Osteoblast (primary cell): Measurements from ENCODE around the gene COPS8. TPM values are rescaled to one million over a fixed set of nuclear protein-coding genes. Genes with fewer than 3 reads are reported as not detected.

Experiments
- DNase-seq: peaks from one replicate; pipeline ENCODE4 v3.0.0; 2011; ENCODE audit warnings: low spot score, mixed read lengths; ENCODE audit not compliant: insufficient read length; ENCODE audit errors: missing footprints
- H2AFZ ChIP-seq: 2 replicates; pipeline ENCODE4 v1.6.0; 2011; ENCODE audit warnings: mild to moderate bottlenecking, low read length
- H3K27ac ChIP-seq: 2 replicates; pipeline ENCODE4 v1.5.1; 2011; ENCODE audit warnings: mild to moderate bottlenecking, low read depth, low read length, moderate library complexity
- H3K27me3 ChIP-seq: 2 replicates; pipeline ENCODE4 v1.6.0; 2012; ENCODE audit warnings: mild to moderate bottlenecking, control low read depth, inconsistent platforms, low read length, moderate library complexity; ENCODE audit not compliant: insufficient read depth
- H3K36me3 ChIP-seq: 2 replicates; pipeline ENCODE4 v1.5.1; 2011; ENCODE audit warnings: mild to moderate bottlenecking, low read length, control low read depth, moderate library complexity; ENCODE audit not compliant: insufficient read depth
- H3K4me1 ChIP-seq: 2 replicates; pipeline ENCODE4 v1.5.1; 2011; ENCODE audit warnings: mild to moderate bottlenecking, low read length, control low read depth, moderate library complexity; ENCODE audit not compliant: insufficient read depth
- H3K4me2 ChIP-seq: 2 replicates; pipeline ENCODE4 v1.6.0; 2011; ENCODE audit warnings: mild to moderate bottlenecking, low read length; ENCODE audit not compliant: insufficient read depth
- H3K4me3 ChIP-seq: fragments of 200-600 bp; sonication (generic); 3 replicates; pipeline ENCODE4 v1.5.1; 2012; ENCODE audit warnings: mild to moderate bottlenecking, low read length, inconsistent platforms; ENCODE audit not compliant: insufficient read depth
- H3K79me2 ChIP-seq: 2 replicates; pipeline ENCODE4 v1.6.0; 2012; ENCODE audit warnings: mild to moderate bottlenecking, low read length, control low read depth, inconsistent platforms; ENCODE audit not compliant: insufficient read depth
- H3K9me3 ChIP-seq: 2 replicates; pipeline ENCODE4 v1.5.1; 2011; ENCODE audit warnings: low read depth, low read length, control low read depth
- H4K20me1 ChIP-seq: 2 replicates; pipeline ENCODE4 v1.6.0; 2012; ENCODE audit warnings: mild to moderate bottlenecking, low read length, control low read depth; ENCODE audit not compliant: insufficient read depth
- total RNA-seq: library from RNA; depleted of rRNA; stranded (reverse); fragments of >200 nt; gene quantifications from 2 replicates; pipeline ENCODE4 v1.2.3, GENCODE V29; 2012
- TF ChIP-seq, protein P1 (sequence below): IDR thresholded peaks from 2 replicates; pipeline ENCODE4 v1.5.1; 2011; ENCODE audit warnings: mild to moderate bottlenecking, low read depth, low read length, moderate library complexity; ENCODE audit errors: extremely low read depth

COPS8 gene
- total RNA-seq, 1 donor, result 91.2 TPM

DNA sequence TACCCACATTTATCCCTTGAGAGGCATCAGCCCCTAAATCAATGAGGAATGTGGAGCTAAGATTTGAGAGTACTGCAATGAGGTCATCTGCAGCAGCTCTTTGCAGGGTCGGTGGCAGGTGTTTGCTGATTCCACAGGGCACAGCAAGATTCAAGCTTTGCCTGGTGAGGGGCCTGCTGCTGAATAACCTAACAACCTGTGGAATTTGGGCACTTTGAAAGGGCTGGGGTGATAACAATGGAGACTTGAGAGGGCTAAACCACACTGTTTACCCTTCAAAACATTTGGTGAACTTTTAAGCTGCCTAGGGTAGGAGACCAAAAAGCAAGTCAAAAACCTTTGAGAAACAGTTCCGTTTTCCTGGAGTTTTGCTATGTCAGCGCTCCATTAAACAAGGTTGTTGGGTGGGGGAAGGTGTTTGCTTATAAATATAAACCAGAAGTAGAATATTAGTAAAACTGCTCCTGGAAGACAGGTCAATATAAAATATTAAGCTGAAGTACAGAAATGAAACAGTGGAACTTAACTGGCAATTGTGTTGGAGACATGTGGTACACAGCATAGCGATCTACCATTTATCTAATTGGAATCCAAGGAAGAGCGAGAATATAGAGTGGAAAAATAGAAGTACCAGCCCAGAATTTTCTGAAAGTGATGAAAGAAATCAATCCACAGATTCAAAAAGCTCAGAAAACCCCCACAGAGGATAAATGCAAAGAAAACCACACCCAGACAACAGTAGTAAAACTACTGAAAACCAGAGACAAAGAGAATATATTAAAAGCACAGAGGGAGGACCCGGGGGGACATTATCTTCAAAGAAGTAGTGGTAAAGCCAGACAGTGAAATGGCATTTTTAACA, 15.7 kb downstream of the COPS8 start:
- Histone ChIP-seq H3K9me3 (no peaks in the 10 kb centered on the region), H3K27me3 (no peaks in the 10 kb centered on the region), H3K36me3 (peaks cover 39% of the 10 kb centered on the region), H3K79me2 (no peaks in the 10 kb centered on the region), H4K20me1 (no peaks in the 10 kb centered on the region), H3K4me1 (peaks cover 21% of the 10 kb centered on the region), H3K27ac (no peak overlapping the region), H3K4me2 (no peak overlapping the region), H2AFZ (no peak overlapping the region), H3K4me3 (no peak overlapping the region)
- no peak for DNase-seq
- TF ChIP-seq, protein P1, sequence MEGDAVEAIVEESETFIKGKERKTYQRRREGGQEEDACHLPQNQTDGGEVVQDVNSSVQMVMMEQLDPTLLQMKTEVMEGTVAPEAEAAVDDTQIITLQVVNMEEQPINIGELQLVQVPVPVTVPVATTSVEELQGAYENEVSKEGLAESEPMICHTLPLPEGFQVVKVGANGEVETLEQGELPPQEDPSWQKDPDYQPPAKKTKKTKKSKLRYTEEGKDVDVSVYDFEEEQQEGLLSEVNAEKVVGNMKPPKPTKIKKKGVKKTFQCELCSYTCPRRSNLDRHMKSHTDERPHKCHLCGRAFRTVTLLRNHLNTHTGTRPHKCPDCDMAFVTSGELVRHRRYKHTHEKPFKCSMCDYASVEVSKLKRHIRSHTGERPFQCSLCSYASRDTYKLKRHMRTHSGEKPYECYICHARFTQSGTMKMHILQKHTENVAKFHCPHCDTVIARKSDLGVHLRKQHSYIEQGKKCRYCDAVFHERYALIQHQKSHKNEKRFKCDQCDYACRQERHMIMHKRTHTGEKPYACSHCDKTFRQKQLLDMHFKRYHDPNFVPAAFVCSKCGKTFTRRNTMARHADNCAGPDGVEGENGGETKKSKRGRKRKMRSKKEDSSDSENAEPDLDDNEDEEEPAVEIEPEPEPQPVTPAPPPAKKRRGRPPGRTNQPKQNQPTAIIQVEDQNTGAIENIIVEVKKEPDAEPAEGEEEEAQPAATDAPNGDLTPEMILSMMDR, result no peak

DNA sequence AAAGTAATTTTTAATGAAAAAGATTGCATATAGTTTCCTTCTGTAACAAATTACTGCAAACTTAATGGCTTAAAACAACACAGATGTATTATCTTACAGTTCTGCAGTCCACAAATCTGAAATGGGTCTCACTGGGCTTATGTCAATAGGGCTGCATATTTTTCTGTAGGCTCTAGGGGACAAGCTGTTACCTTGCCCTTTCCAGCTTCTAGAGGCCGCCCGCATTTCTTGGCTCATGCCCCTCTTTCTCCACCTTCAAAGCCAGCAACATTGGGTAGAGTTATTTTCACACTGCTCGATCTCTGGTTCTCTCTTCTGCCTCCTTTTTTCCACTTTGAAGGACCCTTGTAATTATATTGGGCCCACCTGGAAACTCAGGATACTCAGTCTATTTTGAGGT, 16.7 kb downstream of the COPS8 start:
- no peak for DNase-seq
- H3K36me3 ChIP-seq, result peaks cover 32% of the 10 kb centered on the region
- H3K4me3 ChIP-seq, result no peak overlapping the region
- no peak overlapping the region for H3K4me2 ChIP-seq
- peaks cover 11% of the 10 kb centered on the region for H3K4me1 ChIP-seq
- H3K79me2 ChIP-seq, result no peaks in the 10 kb centered on the region
- no peak overlapping the region for H3K27ac ChIP-seq
- no peaks in the 10 kb centered on the region for H4K20me1 ChIP-seq
- no peak overlapping the region for H2AFZ ChIP-seq
- TF ChIP-seq, protein P1, result no peak
- H3K9me3 ChIP-seq, result no peaks in the 10 kb centered on the region
- no peaks in the 10 kb centered on the region for H3K27me3 ChIP-seq

DNA sequence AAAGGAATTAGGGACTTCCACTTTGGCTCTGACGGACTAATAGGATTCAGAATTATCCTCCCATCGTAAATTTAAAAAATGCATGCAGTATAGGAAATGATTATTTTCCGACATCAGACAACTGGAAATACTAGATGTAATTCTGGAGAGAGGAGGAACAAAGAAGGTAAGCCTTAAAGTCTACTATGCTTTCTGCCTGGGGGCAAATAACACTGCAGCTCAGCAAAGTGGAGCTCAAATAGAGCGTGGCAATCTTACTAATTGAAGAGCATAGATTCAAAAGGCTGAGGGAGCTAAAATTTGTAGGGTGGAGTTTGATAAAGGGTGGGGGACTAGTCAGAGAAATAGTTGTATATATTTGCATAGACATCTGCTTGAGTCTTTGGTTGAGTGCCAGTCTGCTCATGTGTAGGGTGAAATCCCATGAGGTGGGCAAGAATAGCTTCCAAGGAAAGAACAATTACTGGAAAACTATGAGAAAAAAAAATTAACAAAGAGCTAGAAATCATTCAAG, 23.8 kb downstream of the COPS8 start:
- Histone ChIP-seq H2AFZ (no peak overlapping the region), H4K20me1 (no peaks in the 10 kb centered on the region), H3K27me3 (no peaks in the 10 kb centered on the region), H3K4me1 (no peaks in the 10 kb centered on the region), H3K4me2 (no peak overlapping the region), H3K79me2 (no peaks in the 10 kb centered on the region), H3K27ac (no peak overlapping the region), H3K36me3 (no peaks in the 10 kb centered on the region), H3K4me3 (no peak overlapping the region), H3K9me3 (no peaks in the 10 kb centered on the region)
- DNase-seq, result no peak
- TF ChIP-seq, protein P1, result no peak

DNA sequence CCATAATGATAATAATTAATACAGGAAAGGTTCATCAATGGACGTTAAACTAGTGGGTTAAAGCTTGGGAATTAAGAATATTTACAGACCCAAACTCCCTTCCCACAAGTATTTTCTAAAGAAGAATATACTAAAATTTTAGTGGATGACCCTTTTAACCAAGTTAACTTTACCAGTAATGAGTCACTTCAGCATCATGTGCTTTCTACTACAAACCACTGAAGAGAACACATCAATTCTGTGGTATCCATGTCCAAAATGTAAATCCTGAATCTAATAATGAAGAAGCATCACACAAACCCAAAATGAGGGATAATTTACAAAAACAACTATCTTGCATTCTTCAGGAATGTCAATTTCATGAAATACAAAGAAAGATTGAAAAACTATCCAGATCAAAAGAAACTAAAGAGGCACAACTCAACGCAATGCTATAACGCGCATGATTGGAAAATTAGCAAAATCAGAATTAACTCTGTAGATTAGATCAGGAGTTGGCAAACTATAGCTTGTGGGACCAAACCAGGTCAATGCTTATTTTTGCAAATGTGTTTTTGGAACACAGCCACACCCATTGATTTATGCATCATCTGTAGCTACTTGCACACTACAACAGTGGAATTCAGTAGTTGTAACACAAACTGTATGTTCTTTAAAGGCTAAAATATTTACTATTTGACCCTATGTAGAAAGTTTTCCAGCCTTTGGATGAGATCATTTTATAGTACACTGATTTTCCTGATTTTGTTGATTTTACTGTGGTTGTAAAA, 27.5 kb downstream of the COPS8 start:
- H3K4me3 ChIP-seq, result no peak overlapping the region
- no peaks in the 10 kb centered on the region for H4K20me1 ChIP-seq
- DNase-seq, result no peak
- no peaks in the 10 kb centered on the region for H3K27me3 ChIP-seq
- H3K4me1 ChIP-seq, result no peaks in the 10 kb centered on the region
- H2AFZ ChIP-seq, result no peak overlapping the region
- no peak overlapping the region for H3K27ac ChIP-seq
- no peaks in the 10 kb centered on the region for H3K9me3 ChIP-seq
- TF ChIP-seq, protein P1, result no peak
- H3K4me2 ChIP-seq, result no peak overlapping the region
- H3K79me2 ChIP-seq, result no peaks in the 10 kb centered on the region
- H3K36me3 ChIP-seq, result no peaks in the 10 kb centered on the region
